Measurements from ENCODE around the gene MAGI2.

The MAGI2 gene

DNA sequence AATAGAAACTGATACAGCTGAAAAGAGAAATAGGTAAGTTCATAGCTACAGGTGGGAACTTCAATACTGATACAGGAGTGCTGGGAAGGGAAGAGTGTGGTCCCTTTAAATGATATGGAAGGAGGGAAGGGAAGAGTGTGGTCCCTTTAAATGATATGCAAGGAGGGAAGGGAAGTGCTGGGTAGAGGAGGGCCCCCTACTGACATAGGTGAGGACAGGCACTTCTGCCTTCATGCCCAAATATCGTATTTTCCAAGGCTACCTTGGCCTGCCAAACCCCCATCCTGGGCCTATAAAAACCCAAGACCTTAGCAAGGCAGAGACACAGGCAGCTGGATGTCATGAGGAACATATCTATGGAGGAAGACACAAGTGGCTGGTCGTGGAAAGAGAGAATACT lies 92.3 kb downstream of the MAGI2 start:
- no peak for DNase-seq

DNA sequence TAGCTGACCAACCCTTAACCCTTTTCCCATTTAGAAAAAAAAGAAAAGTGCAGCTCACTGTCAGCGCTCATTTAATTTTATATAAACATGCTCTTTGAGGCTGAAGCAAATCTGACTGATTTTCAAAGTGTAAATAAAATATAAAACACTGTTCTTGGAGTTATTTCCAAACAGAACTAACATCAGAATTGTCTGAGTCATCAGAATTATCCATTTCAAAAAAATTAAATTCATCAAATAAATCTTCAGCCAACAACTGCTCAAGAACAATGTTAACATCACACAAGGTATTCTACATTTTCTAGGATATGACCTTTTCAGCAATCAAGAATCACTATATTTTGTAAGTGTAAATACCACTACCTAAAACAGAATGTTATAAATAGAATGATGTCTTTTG lies 93.6 kb downstream of the MAGI2 start:
- DNase-seq: no peak

DNA sequence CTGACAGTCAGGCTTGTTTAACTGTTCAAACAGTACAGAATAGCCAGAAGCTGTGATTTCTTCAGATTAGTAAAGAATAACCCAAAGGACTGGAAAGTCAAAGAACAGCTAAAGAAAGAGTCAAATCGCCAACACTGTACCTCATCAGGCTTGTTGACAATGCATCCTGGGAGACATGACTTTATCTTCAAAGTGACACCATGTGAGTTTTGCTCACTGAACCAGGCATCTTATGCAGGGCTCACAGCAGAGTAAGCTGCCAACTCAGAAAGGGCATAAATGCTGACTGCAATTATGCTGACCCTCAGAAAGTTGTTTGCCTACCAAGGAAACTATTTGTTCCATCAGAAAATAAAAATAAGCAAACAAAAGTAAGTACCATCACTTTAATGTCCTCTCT lies 96.4 kb downstream of the MAGI2 start:
- no peak for DNase-seq

DNA sequence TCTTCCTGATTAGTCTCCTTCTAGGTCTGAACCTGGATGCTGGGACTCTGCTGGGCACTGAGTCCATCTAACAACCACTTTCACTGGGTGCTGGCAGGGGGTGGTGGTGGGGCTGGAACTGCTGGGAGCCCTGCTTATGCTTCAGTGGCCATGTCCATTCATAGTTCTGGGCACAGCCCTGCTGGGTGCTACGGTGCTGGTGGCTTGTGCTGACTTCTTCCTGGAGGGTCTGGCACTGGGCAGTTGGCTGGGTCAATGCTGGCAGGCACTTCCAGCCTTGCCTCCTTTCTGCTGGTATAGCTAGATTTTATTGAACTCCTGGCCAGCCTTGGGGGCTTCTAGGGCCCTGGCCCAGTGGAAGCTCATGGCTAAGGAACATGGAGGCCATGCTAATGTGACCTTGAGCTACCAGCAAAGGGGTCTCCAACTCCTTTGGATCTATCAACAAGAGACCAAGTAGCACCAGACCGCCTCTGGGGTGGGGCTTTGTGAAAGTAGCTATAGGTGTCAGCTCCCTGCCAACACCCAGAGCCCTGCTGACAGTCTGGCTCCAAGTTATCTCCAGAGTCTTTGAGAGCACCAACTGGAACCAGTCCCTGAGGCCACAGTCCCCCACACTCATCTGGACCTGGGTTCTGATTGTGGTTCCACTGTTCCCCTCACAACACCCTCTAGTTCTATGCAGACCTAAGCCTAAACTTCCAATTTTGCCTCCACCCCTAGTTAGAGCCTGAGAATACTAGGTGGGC lies 99.6 kb downstream of the MAGI2 start:
- DNase-seq: no peak

DNA sequence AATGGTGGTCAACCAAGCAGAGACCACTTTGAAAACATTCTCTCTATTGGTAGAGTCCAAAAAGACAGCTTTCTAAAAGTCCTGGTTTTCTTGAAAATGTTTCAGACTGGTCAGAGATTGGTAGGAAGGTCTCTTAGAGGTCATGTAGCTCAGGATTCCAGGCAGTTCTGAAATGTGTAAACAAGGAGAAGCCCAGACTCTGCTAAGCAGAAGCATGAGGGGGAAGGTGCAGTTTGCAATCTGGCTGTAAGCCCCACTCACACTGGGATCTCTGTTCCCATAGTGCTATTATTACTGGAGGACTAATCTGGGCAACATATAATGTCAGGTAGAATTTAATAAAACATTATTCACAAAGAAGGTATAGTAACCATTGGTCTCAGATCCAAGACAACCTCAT lies 101.1 kb downstream of the MAGI2 start:
- DNase-seq: no peak

DNA sequence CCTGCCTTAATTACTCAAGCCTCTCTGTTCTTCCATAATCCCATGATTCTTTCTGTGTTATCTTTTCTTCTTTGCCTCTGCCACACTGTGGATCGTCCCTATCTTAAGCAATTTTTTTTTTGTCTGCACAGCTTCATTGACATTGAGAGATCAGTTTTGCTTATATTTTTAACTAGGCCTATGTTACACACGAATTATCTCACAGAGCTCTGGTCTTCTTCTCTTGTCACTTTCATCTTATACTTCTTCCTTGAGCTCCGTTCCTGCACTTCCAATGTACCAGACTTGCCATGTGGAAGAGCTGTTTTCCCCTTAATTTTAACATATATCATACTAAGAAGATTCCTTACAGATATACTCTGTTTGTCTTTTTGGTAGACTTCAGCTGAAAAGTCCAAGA lies 106.1 kb downstream of the MAGI2 start:
- DNase-seq: no peak

DNA sequence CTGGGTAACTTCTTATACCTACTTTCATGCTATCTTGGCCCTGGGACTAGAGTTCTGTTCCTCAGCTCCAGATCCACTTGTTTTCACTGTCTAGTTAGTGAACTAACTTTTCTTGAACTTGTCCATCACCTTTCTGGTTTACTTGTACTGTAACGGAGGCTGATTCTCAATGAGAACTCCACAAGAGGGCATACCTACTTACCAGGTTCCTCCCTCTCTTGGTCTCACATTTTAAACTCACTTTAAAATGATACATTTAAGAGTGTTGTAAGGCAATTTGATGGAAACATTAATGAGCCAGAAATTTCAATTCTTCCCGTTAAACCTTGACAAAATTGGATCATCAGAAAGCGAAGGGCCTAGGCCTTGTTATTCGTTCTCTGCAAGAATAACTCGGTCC lies 111.6 kb downstream of the MAGI2 start:
- no peak for DNase-seq

DNA sequence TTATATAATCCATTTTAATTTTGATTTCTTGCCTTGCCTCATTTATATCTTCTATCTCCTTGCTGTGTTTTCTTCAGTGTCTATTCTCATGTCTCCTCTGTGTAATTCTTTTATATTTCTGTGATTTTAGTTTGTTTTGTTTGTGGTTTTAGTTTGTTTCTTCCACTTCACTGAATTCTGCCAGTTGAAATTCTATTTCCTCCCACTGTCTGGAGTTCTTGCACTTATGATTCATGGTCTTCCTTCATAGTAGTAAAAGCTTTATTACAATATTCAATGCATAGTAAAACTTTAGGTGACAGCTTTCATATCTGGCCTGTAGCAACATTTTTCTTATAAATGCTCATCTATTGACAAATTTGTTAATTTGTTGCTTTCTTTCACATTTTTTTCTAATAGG lies 113.3 kb downstream of the MAGI2 start:
- no peak for DNase-seq

DNA sequence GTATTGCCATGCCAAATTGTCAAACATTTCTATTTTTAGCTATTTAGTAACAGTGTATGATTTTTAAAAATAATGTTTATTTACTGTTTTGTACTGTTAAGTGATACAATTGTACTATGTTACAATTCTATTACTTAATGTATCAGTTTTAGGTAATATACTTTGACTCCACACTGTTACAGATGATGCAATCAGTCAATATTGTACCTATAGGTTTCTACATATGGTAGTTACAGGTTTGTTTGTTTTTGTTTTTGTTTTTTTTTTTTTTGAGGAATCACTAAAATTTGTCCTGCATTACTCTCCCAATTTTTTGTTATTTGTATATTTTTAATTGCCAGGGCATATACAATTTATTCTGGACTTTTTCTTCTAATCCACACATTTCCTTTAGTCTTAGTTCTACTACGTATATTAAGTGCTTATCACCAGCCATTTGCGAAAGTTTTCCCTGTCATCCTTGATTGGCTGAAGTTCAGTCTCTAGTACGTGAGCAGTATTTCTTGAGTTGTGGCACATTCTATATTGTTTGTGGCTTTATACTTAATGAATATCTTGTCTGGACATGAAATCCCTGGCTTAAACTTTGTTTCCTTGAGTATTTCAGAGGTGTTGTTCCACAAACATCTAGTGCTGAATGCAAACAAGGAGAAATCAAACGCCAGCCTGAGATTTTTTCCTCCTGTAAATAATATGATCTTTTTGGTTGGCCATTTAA lies 114.1 kb downstream of the MAGI2 start:
- no peak for DNase-seq

DNA sequence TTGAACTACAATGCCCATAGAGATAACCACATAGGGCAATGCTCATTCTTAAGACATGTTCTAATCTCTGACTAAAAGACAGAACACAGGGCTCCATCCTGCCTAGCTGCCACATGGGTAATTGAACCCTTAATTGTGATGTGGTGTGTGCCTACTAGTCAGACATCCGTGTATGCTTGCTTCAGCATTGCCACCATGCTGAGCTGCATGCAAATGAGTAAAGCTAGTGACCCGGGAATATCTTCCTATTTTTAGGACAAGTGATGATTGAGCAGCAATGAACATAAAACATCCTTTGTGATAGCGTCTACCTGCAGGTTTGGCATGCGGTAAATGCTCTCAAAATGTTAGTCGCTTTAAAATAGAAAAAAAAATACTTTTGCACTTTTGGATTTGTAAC lies 115.8 kb downstream of the MAGI2 start:
- no peak for DNase-seq

DNA sequence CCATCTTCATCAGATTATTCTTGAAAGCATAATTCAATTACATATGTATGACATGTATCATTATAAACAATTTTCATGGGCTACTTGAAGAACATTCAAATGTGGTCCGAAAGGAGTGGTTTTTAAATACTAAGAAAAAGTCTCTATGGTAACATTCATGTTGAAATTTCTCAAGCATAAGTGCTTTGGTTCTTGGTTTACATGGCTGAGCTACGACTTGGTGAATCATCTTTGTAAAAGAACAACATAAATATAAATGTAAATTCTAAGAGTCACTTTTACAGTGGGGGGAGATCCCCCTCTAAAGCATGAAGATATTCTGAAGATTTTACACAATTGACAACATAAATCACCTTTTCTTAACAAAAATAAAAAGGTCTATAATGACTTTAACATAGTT lies 118.6 kb downstream of the MAGI2 start:
- DNase-seq: no peak

DNA sequence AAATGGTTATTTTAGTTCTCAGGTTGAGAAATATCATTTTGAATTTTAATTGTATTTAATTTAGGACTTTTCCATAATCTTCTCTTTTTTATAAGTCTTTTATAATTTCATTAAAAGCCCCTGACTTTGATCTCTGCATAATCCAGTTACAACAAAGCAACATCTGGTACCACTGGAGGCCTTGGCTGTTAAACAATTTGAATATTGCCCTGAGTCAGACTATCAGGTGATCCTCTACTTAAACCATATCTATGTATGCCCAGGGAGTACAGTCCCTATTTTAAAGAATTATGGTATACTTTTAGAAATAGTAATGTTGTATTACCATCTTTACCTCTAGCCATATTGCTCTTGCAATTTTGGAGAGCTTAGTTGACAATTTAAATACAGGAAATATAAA lies 119.1 kb downstream of the MAGI2 start:
- DNase-seq: no peak

DNA sequence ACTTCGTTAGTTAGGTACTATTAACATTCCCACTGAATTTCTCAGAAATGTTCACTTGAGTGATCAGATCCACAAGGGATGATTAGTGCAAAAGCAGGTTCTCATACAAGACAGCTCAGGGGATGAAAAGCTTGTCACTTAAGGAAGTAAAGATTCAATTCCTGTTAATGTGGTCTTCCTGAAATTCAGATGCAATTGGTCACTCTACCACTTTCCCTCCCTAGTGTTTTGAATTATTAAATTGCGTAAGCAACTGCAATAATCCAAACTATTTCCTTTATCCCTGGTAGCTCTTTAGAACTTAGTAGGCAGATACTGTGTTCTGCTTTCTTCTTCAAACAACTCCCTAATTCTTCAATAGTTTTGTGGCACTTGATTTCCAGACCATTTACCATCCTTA lies 121.4 kb downstream of the MAGI2 start:
- no peak for DNase-seq

DNA sequence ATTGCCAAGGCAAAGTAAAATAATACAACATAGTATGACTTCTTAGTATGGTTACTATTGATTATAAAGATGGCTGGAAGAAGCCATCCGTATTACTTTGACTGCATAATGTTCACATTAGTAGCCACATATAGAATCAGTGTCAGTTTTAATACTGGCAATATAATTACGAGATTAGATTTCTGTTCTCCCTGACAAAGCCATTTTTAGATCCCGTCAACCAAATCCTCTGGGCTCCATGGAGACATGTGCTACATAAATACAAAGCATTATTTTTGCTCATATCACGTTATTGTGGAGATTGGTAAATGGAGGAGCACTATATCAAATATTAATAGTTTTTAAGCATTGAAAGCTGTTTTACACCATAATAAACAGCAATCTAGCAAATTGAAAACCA lies 124.0 kb downstream of the MAGI2 start:
- no peak for DNase-seq

DNA sequence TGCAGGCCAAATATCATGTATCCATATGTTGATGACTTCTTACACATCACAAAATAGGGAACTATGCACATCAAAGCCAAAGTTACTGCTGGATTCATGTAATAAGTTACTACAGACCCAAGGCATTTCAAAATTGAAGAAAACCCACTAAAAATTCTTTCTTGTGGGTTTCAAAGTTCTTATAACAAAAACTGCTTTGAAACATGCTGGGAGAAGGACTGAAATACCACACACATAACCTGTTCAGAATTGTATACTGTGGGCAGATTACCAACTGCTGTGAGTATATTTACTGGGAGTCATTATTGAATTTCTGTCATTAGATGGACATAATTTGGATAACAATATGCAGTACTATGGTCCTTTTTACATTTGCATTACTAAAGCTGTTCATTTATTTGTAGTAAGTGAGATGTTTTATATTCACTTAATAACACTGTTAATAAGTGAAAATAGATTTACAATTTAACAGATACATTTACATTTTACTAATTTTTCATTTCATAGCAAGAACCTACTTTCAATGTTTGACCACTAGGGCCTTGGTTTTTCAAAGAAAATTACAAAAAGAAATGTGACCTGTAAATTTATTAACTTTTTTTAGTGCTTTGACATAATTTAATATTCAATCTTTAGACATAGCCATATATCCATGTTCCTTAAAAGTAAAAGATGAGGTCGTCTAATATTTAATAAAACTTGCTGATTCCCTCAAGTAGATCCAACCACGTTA lies 132.6 kb downstream of the MAGI2 start:
- no peak for DNase-seq

DNA sequence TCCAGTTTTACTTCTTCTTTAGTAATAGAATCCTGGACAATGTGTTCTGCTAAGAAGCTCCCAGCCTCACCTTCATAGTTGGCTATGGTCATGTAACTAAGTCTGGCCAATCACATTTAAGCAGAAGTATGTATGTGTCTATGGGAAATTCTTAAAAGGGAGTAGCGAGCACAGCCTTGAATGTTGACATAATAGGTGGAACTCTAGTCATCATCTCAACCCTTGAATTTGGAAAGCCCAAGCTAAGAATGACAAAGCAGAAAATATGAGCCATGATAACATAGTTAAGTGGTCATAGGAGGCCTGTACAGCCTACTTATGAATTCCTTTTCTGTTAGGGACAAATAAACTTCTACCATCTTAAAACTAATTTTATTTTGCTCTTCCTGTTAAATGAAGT lies 134.1 kb downstream of the MAGI2 start:
- no peak for DNase-seq

DNA sequence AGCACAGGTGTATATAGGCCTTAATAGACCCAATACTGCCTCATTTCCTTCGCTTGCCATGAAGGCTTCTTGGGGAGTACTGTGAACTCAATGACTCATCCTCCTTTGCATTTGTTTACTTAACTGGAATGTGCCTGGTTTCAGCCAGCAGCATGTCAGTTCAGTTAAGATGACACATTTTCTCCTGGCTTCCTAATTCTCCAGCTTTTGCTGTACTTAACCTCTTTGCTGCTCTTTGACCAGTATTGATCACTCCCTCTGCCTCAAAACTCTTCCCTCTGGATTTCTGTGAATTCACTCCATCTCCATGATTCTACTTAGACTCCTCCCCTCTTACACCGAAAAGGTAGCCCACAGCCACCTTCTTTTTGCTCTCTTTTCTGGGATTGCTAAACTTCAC lies 135.7 kb downstream of the MAGI2 start:
- no peak for DNase-seq

DNA sequence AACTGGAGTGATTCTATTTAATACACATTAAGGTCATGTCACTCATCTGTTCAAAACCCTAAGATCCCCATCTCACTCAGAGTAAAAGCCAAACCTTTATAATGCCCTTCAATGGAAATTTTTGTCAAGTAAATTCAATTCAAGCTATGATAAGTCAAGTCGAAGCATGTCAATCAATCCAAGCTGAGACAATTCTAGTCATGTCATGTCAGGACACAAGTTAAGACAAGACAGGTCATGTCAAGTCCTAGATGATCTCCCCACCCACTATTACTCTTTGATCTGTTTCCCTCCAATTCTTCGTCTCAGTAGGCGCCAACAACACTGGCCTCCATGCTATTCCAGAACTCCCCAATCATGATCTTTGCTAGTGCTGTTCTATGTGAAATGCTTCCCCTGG lies 141.4 kb downstream of the MAGI2 start:
- no peak for DNase-seq

DNA sequence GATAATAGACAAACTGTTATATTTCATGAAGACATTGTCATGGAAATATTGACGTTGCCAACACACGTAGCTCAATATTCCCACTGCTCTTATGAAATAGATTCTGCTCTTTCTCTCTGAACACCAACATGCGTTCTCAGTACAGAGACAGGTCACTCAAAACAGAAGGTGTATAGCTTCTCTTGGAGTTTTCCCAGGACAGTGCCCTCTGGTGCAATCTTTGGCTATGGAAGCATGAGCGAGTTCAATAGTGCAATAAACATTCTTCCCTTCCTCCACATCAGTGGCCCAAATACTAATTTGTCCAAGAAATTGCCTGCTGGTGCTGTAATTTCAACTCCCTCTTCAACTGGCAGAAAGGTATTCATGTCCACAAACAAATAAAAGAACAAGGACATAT lies 145.3 kb downstream of the MAGI2 start:
- no peak for DNase-seq

DNA sequence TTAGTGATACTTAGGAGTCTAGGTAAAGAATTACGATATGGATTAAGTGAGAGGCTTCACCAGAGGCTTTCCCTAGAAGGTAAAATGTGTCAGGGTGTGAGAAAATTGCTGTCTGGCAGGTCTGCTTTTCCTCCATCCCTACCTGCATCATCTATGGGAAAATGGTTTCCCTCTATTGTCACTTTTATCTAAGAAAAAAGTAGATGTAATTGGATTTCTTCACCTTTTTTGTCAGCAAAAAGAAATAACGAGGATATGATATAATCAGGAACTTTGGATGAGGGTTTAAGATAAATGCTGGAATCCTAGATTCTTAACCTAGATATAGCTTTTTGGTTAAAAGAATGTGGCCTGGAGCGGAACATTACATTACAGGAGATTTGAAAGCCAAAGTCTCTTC lies 146.1 kb downstream of the MAGI2 start:
- DNase-seq: no peak

DNA sequence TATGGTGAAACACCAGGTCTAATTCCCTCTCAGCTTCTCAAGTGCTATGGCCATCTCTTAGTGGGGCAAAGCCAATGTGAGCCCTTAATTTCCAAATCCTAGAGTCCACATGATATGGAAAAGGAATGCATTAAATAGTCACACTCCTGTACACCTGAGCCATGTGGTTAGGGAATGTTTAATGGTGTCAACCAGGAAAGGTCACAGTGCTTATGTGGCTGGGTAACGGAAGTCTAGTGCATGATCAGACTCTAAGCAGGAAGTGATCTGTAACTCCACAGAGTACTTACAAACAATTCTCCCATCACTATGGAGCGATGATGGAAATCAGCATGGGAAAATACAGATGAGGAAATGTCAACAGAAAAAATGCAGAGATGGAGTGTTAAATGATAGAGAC lies 148.8 kb downstream of the MAGI2 start:
- DNase-seq: no peak

DNA sequence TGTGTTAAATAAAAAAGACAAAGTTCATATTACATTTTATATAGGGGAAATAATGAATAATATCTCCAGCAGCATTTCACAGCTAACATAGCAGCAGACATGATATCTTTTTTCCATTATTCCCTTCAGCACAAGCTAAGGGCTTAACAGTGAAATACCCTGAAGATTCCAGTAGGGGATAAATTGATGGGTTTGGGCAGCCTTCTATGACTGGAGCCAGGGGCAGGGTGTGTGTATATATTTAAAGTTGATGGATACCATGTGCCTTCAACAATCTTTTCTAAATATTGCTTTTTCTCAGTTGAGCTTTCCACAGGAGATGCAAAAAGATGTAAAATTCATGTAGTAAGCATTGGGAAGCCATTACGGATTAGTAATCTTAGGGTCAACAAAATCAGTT lies 151.2 kb downstream of the MAGI2 start:
- DNase-seq: no peak

DNA sequence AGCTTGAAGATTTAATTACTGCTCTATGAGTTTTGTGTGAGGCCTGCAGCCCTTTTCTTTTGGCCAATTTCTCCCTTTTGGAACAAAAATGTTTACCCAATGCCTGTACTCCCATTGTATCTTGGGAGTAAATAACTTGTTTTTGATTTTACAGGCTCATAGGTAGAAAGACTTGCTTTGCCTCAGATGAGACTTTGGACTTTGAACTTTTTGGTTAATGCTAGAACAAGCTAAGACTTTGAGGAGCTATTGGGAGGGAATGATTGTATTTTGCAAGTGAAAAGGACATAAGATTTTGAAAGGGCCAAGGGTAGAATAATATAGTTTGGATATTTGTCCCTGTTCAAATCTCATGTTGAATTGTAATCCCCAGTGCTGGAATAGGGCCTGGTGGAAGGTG lies 152.0 kb downstream of the MAGI2 start:
- no peak for DNase-seq

DNA sequence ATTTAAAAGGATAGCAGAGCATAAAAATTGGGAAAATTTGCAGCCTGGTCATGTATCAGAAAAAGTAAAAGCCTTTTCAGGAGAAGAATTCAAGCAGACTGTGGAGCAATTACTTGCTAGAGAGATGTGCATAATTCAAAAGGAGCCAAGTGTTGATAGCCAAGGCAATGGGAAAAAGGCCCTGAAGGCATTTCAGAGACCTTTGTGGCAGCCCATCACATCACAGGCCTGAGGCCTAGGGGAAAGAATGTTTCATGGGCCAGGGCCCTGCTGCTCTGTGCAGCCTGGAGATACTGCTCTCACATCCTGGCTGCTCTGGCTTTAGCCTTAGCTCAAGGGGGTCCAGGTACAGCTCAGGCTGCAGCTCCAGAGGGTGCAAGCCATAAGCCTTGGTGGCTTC lies 152.9 kb downstream of the MAGI2 start:
- no peak for DNase-seq

Data from left hindlimb (tissue), 1 donor.